Measurements from ENCODE around the gene DCDC2B. TPM values are rescaled to one million over a fixed set of nuclear protein-coding genes. Genes with fewer than 3 reads are reported as not detected.

DCDC2B gene
- total and polyA plus RNA-seq, 10 donors = 0.03 TPM; not detected in 9

DNA sequence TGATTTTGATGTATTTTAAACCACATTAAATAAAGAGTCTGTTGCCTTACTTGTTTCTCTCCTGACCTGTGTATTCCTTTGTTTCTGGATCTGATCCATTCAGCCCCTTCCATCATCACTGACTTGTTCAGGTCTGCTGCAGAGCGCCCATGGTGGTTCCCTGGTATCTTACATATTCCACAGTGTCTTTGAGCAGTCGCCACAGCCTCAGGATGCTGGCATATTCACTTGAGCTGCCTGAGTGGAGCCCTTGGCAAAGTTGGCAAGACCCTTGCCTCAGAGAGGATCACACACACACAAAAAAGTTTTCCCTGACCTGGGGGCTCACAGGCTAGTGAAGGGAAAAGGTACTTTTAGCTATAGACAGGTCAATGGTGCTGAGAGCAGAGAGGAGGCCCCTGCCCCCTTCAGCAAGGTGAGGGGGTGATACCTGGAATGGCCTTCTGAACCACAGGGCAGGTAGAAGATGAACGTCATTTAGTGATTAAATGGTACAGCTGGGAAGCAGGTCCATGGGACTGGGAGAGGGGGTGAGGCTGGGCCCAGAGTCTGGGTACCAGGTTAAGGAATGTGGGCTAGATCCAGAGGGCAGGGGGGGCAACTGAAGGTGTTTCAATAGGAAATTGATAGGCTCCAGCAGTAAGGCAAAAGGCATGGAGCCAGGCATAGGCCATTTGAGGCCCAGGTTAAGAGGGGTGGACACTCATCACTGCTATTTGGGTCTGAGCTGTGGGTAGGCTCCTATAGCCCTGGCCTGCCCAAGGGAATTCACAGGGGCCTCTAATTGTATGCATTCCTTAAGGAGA lies 10.4 kb upstream of the DCDC2B start:
- no peak overlapping the region for H3K27ac ChIP-seq
- intact Hi-C loops (cut with DNase I; ENCODE audit: low total_unique reads) = no loop called here
- DNase-seq = no peak
- TF ChIP-seq POLR2AphosphoS5 (IDR thresholded peaks at IDR 0.05) = no peak
- TF ChIP-seq, protein P1, sequence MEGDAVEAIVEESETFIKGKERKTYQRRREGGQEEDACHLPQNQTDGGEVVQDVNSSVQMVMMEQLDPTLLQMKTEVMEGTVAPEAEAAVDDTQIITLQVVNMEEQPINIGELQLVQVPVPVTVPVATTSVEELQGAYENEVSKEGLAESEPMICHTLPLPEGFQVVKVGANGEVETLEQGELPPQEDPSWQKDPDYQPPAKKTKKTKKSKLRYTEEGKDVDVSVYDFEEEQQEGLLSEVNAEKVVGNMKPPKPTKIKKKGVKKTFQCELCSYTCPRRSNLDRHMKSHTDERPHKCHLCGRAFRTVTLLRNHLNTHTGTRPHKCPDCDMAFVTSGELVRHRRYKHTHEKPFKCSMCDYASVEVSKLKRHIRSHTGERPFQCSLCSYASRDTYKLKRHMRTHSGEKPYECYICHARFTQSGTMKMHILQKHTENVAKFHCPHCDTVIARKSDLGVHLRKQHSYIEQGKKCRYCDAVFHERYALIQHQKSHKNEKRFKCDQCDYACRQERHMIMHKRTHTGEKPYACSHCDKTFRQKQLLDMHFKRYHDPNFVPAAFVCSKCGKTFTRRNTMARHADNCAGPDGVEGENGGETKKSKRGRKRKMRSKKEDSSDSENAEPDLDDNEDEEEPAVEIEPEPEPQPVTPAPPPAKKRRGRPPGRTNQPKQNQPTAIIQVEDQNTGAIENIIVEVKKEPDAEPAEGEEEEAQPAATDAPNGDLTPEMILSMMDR (IDR thresholded peaks at IDR 0.05 in 8 of 11, conservative IDR thresholded peaks at IDR 0.05 in 3 of 11) = no peak
- TF ChIP-seq POLR2A (IDR thresholded peaks at IDR 0.05) = no peak
- no peak overlapping the region for H3K4me3 ChIP-seq
- H3K4me1 ChIP-seq = peaks cover 10 to 70% (median 37%) of the 10 kb centered on the region in 6 donors
- 89 to 98% (median 91%) methylated on average over 3 of the region's 3 CpGs for whole genome bisulfite sequencing, 5 donors
- peaks cover 4 to 54% (median 41%) of the 10 kb centered on the region in 6 donors for H3K36me3 ChIP-seq
- no peaks in the 10 kb centered on the region for H3K27me3 ChIP-seq (replicated peaks in 1 of 7)
- H3K9me3 ChIP-seq = no peaks in the 10 kb centered on the region

- DNase-seq = no peak
- Histone ChIP-seq H3K9me3 (no peaks in the 10 kb centered on the region), H3K27ac (peak overlapping the region in 2 of 8 donors; percentile 83 to 89), H3K4me3 (peak overlapping the region in 1 of 8 donors; percentile 91), H3K4me1 (peaks cover 10 to 72% (median 37%) of the 10 kb centered on the region in 6 donors), H3K36me3 (peaks cover under 1 to 49% (median 33%) of the 10 kb centered on the region in 6 donors), H3K27me3 (replicated peaks in 1 of 7) (no peaks in the 10 kb centered on the region)
- WGBS, 5 donors = 67 to 100% (median 85%) methylated on average over 3 to 4 of the region's 4 CpGs
- no peak for TF ChIP-seq POLR2AphosphoS5 (IDR thresholded peaks at IDR 0.05)
- TF ChIP-seq, protein P1 (IDR thresholded peaks at IDR 0.05 in 8 of 11, conservative IDR thresholded peaks at IDR 0.05 in 3 of 11) = no peak
- intact Hi-C loops (cut with DNase I; ENCODE audit: low total_unique reads) = no loop called here
Observed at GRCh38 chr1:32199043-32199716, 9.7 kb upstream of the DCDC2B start.

DNA sequence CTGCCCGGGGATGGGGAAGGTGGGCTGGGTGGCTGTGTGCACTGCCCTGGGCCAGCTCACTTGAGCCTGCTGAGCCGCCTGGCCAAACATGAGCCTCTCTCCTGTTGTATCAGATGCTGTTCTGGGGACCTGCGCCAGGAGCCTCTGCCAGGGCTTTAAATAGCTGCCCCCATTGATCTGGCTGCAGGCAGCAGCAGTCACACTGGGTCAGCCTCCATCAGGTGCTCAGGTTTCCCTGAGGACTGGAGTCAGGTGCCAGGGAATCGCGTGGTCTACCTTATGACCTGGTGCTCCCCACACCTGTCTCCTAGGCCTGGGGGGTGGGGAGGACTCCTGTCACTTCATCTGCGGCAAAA lies 9.2 kb upstream of the DCDC2B start:
- H3K9me3 ChIP-seq = no peaks in the 10 kb centered on the region
- peak overlapping the region in 5 of 8 donors; percentile 67 to 89 (median 82) for H3K27ac ChIP-seq
- H3K4me3 ChIP-seq = peak overlapping the region in 2 of 8 donors; percentile 65 to 91
- H3K36me3 ChIP-seq = peaks cover 0 to 44% (median 28%) of the 10 kb centered on the region in 6 donors
- H3K4me1 ChIP-seq = peaks cover 11 to 75% (median 37%) of the 10 kb centered on the region in 6 donors
- DNase-seq = no peak
- intact Hi-C loops (cut with DNase I; ENCODE audit: low total_unique reads) = no loop called here
- peak in 2 of 3 donors; percentile 21 to 67 for TF ChIP-seq POLR2AphosphoS5 (IDR thresholded peaks at IDR 0.05)
- TF ChIP-seq, protein P1 (IDR thresholded peaks at IDR 0.05 in 8 of 11, conservative IDR thresholded peaks at IDR 0.05 in 3 of 11) = no peak
- H3K27me3 ChIP-seq (replicated peaks in 1 of 7) = no peaks in the 10 kb centered on the region
- WGBS, 5 donors = 42 to 87% (median 70%) methylated on average over 4 to 6 of the region's 6 CpGs
